AML-193 (cell line): ENCODE results near the gene AMDHD1.
"Not testable (repeated sequence)": the region's sequence is repeated elsewhere in the genome, so short reads cannot be mapped to it uniquely, and the experiment has no call there.

Experiments
- DNase-seq, 2 experiments: peaks; one replicate each; lab custom pipeline; 2025; lab: John Stamatoyannopoulos, UW

AMDHD1 gene

GRCh38 chr12:95966287-95966870, 23.2 kb downstream of the AMDHD1 start:
- DNase-seq, result no peak

DNA sequence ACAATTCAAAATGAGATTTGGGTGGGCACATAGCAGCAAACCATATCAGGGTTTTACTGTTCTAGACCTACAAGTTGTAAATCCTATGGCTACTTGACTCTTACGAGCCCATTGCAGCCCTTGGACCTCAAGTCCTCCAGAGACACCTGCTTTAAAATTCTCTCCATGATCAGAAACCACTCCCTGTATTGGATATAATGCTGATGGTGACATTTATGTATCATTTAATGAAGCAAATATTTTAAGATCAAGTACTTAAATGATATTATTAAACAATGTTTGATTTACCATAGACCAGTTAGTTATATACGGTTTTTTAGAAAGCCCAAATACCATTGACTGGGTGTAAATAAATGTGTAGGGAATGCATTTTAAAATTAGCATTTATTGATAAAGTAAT, 24.2 kb downstream of the AMDHD1 start:
- DNase-seq, result no peak

DNA sequence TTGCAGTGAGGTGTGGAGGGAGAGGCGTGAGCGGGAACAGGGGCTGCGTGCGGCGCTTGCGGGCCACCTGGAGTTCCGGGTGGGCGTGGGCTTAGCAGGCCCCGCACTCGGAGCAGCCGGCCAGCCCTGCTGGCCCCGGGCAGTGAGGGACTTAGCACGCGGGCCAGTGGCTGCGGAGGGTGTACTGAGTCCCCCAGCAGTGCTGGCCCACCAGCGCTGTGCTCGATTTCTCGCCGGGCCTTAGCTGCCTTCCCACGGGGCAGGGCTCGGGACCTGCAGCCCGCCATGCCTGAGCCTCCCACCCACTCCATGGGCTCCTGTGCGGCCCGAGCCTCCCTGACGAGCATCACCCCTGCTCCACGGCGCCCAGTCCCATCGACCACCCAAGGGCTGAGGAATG, 26.0 kb downstream of the AMDHD1 start:
- DNase-seq, result not testable (repeated sequence)

DNA sequence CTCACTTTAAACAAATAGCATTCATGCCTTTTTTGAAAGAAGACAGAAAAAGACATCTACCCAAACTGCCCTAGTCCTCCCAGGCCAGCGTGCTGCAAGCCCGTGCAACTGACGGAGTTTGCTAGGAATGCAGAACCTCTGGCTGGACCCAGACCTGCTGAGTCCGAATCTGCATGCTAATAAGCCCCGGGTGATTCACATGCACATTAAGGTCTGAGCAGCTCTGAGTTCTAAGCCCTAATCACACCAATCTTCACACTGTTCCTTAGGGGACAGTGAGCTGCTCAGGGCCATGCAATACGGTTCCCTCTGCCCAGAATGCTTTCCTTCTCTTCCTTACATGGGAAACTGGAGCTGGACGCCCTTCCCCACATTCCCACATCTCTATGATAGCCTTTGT, 27.8 kb downstream of the AMDHD1 start:
- DNase-seq, result no peak

- DNase-seq, result no peak
Observed at GRCh38 chr12:95972832-95973456, 29.8 kb downstream of the AMDHD1 start.

DNA sequence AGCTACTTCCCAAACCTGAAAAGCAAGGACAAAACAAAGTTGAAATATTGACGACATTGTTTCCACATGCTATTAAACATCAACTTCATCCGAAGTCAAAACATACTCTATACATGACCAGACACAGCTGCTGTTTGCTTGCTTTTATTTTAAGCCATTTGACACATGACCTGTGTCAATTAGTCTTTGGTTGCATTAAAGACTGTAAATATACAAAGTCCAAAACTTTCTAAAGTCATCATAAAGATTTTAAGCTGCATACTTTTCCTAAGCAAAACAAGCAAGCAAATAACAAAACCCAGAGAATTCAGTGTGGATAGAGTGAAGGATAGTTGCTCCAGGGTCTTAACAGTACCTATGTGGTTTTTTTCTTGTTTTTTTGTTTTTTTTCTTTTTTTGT, 31.2 kb downstream of the AMDHD1 start:
- DNase-seq, result no peak

DNA sequence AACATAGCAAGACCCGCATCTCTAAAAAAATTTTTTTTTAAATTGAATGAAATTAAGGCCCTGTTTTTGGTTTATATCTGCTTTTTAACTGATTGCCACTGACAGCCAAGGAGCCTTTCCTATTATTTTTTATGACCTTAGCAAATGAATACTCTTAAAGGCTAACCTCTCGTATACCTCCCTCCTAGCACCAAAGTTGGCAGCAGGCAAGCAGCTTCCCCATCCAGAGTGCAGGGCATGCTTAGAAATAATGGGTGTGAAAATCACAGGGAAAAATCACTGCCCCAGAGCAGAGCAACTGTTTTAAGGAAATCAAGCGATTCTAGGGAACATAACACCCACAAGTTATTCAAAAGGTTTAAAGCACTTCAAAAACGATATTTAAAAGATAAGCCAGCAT, 32.4 kb downstream of the AMDHD1 start:
- DNase-seq, result no peak

DNA sequence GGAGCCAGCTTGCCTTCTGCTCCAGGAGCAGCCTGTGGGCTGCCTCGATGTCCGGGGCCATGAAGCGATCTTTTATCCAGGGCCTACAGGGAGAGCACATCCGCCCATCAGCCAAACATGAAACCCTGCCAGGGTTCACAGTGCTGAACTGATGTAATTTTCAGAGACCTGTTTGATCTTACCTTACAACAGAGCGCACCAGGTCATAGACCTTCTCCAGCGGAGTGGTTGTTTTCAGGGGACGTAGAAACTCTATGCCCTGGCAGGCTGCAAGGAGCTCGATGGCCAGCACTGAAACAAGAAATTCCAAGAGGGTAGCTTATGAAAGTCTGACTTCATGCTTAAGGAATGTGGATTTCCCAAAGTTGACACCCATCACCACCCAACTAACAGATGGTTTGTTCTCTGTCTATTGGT, 33.3 kb downstream of the AMDHD1 start:
- no peak for DNase-seq

DNA sequence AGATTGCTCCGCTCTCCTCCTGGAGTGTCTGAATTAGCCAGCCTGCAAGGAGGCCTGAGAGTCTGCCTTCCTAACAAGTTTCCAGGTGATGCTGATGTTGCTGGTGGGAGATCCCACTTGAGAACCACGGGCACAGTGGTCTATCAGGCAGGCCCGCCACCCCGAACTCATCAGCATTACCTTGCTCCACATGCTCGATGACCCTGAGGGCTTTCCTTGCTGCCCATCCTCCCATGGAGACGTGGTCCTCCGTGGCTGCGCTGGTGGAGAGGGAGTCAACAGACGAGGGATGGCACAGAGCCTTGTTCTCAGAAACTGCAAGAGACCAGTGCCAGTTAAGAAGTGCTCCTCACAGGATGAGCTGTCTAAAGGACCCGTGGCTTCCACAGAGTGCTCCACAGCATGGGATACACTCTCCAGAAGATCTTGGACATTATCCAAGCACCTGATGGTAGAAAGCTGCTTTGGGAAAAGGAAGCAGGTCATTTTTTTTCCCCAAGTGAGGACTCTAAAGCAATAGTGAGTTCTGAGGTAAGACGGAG, 34.7 kb downstream of the AMDHD1 start:
- no peak for DNase-seq

DNA sequence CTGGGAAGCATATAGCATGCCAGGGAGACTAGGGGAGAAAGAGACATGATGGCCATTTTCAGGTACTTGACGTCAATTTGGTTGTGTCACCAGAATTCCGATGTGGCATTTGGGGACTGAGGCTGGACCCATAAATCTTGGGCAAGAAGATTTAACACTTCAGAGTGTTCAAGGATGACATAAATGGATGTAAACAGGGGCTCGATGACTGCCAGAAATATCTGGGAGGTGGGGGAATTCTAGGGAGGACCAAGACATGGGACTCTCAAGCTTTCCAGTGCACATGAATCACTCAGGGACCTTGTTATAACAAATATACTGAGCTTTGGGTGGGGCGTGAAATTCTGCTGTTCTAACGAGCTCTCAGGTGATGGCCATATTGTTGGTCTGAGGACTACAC, 35.2 kb downstream of the AMDHD1 start:
- no peak for DNase-seq

GRCh38 chr12:95978774-95979173, 35.6 kb downstream of the AMDHD1 start:
- DNase-seq, result no peak

DNA sequence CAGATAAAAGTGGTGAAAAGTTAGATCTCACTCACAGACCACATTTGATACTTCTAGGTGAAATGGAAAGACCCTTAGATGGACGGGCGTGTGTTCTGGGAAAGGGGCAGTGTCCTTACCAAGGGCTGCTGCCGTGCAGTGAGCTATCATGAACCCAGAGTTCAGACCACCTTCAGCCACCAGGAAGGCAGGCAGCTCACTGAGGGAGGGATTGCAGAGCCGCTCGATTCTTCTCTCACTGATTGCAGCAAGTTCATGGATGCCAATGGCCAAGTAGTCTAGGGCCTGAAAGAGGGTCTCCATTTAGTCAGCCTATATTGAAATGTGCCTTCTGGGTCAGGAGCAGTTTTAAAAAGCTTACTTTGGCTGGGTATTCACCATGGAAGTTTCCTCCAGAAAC, 37.3 kb downstream of the AMDHD1 start:
- DNase-seq, result no peak

DNA sequence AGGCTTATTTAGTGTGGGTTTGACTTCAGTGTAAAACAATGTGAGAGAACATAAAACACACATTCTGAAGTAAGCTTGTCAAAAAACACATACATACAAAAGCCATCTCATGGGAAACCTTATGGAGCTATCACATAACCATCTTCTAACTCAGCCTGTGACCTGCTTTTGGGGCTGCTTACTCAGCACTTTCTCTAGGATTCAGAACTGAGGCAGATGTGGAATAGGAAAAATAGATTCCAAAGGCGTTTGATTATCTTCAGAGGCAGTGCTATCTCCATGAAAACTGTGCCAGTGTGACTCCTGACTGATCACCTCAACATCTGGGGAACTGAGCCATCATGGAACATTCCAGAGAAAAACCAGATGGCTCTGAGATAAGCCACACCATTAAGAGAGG, 39.5 kb downstream of the AMDHD1 start:
- no peak for DNase-seq

DNA sequence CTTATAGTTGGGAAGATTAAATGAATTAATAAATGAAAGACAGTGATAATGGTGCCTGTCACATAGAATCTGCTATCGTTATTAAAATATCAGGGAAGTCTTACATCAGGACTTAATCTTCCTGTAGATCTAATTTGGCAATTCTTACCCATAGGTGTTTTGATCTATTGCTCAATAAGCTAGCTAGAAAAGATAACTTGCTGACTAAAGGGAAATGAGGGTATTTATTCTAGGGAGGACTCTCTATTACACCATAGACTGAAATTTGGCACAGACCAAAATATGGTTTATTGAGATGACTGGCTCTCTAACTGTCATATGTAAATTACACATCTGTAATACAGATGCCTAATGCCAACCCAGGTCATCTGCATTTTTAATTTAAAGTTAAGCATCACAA, 41.6 kb downstream of the AMDHD1 start:
- DNase-seq, result no peak

DNA sequence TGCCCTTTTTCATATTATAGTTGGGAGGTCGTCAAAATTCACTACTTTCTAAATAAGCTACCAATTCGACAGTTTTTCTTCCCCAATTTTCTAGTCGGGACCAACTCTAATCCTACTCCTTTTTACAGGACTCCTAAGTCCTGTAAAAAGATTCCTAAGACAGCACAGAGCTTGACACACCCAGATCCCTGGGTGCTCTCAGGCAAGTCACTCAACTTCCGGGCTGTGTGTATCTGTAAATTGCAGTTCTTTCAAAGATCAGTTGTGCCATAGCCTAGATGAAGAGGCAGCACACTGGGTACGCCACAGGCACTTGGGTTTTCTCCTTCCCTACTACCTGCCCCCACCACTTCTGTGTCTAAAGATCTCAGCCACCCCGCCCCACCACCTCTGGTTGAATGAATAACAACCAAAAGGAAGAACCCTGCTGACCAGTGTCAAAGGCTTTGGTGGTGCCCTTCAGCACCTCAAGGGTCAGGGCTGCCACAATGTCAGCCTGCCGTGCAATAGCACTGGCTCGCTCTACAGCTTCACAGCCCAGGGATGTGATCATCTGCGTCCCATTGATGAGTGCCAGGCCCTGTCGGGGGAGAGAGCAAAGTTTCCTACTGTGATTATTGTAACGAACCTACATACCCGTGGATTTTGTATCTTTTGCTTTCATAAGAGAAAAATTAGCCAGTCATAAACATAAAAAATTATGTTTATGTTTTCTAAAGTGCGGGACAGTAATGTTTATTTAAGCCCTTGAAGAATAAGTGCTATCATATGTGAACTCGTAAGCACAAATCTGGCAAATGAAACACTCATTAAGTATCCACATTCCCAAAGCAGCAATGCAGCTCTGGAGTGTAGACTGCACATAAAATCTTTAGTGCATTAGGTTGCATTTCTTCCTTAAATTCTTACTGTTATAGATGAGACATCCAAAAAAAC, 43.8 kb downstream of the AMDHD1 start:
- DNase-seq, result no peak

- no peak for DNase-seq
Observed at GRCh38 chr12:95988506-95989275, 45.6 kb downstream of the AMDHD1 start.

DNA sequence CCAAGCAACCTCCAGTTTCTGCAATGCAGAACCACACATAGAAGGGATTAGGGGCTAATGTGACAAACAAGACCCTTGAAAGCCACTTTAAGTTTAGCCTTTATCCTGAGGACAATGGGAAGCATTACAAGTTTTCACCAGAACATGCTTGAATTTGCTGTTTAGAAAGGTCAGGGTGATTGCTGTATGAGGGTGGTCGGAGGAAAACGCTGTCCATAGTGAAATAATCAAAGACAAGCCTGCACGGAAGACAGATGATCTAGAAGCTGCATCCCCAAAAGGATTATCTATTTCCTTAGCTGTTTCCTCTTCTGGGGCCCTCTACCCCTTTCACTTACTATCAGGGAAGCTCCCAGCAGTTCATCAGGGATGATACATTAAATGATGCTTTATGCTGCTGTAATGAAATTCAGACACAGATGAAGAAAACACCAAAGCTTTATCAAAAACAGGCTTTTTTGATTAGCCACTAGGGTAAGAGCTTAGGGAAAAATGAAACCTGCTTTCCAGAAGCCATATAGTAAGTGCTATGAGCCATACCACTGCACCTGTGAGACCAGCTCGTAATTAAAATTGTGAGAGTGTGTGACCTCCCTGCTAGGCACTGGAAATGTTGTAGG, 46.5 kb downstream of the AMDHD1 start:
- no peak for DNase-seq

DNA sequence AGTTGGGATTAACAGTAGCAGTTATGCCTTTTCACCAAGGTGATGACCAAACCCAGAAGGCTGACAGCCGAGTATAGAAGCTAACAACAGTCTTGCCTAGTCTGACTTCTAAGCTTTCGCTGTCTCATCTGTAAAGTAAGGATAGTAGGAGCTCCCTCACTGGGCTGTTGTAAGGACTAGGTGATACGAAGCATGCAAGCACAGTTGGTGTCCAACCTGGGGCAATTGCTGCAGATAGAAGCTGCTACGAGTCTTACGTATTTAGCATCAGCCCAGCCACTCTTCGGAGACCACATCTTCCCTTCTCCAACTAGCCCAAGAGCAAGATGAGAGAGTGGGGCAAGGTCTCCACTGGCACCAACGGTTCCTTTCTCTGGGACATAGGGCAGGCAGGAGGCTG, 47.0 kb downstream of the AMDHD1 start:
- DNase-seq, result no peak

GRCh38 chr12:95993907-95994306, 50.8 kb downstream of the AMDHD1 start:
- DNase-seq, result no peak

GRCh38 chr12:95994476-95994875, 51.3 kb downstream of the AMDHD1 start:
- no peak for DNase-seq

- DNase-seq, result no peak
Observed at GRCh38 chr12:95995238-95996031, 52.3 kb downstream of the AMDHD1 start.
